HG02623 (cell line): Measurements from ENCODE around the gene URM1.
A peak's percentile ranks its signal among the peaks of the same experiment; 100 is the strongest.
"Not testable (repeated sequence)": the region's sequence is repeated elsewhere in the genome, so short reads cannot be mapped to it uniquely, and the experiment has no call there.

Experiments used
- ATAC-seq: cut with Tn5 transposase; IDR thresholded peaks from one replicate; pipeline ENCODE4 v1.9.1; 2021; ENCODE audit warnings: moderate library complexity; ENCODE audit not compliant: unreplicated experiment

The URM1 gene

GRCh38 chr9:128370752-128371629 is at the start of gene URM1:
Gene URM1, plus strand, starts transcription at chr9:128371374. Its CDS starts 7 bp downstream, at chr9:128371381.
- peak; percentile 85 for ATAC-seq

DNA sequence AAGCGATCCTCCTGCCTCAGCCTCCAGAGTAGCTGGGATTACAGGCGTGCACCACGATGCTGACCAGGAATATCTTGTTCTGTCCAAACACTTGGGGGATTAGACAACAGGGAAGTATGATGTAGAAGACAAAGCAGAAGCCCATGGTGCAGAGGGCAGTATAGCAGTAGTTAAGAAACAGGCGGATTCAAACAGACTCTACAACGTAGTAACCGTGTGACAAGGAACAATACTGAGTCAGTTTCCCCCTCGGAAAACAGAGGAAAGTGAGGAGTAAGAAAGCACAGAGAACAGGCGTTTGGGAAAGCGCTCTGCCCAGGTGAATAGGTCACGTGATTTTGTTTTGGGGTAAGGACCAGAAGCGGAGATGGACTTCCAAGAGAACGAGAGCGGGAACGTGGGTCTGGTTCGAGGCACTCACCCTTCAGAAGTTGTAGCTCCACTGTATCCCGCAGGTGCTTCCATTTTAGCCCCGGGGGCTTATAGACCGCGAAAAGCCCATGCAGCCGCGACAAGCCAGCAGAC is 49.2 kb upstream of the URM1 start:
- ATAC-seq: peak; percentile 15

DNA sequence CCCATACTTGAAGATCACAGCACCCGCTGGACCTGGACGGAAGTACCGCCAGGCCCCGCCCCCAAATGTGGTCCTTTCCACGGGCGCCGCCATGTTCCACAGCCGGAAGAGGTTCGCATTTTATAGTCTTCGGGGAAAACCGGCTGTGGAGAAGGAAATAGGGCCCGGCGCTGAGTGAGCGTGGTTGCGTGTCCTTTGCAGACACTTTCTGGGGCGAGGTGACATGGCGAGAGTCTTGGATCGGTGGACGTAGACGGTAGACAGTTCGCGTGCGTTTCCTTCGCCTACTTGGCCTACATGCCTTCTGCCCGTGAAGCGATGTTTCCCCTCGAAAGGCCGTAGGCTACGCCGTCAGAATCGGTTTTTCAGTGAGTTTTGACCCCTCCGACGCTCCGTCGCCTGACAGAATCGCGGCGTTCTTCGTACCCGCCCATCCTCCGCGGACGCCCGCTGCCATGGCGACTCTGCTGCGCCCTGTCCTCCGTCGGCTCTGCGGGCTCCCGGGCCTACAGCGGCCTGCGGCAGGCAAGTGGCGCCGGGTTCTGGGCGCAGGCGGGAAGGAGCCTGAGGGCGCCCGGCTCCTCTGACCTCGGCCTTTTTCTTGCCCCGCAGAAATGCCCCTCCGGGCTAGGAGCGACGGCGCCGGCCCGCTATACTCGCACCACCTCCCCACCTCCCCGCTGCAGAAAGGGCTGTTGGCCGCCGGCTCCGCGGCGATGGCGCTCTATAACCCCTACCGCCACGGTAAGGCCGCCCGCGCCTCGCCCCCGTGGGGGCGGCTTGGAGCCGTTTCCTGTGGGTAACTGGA is 48.6 kb upstream of the URM1 start, which contains the start of the genes COQ4 and TRUB2:
Gene COQ4, plus strand, starts transcription at position 436 of the 808 bp plus-strand sequence. Its CDS starts 20 bp downstream, at position 456.
Gene TRUB2, minus strand, starts transcription at position 44 of the 808 bp plus-strand sequence. Its CDS starts 39 bp downstream, at position 5.
- peak; percentile 64 for ATAC-seq

DNA sequence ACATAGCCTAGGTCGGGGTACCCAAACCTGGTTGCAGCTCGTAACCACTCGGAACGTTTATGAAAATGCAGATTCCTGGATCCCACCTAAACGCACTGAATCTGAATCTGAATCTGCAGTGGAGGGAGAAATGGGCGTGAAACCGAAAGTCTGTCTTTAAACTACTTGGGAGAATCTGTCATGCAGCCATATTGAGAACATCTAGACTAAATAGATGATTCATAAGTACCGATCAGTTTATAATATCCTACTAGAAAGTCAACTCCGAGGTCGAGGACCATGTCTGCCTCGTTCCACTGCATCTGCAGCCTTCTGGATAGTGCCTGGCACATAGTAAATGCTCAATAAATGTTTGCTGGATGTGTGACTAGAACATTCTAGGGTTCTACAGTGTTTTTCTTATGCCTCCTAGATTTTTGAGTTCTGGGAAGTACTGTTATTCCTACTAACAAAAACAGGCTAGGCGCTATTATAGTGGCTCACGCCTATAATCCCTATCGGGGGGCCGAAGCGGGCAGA is 47.9 kb upstream of the URM1 start:
- ATAC-seq: no peak

- no peak for ATAC-seq
These were observed 47.4 kb upstream of the URM1 start for GRCh38 chr9:128323791-128324190.

- ATAC-seq: no peak
These were observed 46.8 kb upstream of the URM1 start for GRCh38 chr9:128324401-128324800.

DNA sequence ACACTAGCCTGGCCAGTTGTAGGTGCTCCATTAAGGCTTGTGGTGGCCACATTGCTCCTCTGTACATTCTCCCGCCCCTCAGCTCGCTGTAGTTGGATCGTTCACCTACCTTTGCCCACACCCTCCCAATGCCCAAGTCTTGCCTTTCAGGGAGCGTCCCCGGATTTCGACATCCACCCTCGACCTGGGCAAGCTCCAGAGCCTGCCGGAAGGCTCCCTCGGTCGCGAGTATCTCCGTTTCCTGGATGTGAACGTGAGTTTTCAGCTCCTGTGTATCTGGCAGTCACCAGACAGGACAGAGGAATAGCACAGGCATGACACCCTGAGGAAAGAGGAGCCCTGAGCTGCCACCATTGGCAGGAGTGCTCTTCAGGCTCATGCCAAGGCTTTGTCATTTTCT is 45.5 kb upstream of the URM1 start:
- no peak for ATAC-seq

DNA sequence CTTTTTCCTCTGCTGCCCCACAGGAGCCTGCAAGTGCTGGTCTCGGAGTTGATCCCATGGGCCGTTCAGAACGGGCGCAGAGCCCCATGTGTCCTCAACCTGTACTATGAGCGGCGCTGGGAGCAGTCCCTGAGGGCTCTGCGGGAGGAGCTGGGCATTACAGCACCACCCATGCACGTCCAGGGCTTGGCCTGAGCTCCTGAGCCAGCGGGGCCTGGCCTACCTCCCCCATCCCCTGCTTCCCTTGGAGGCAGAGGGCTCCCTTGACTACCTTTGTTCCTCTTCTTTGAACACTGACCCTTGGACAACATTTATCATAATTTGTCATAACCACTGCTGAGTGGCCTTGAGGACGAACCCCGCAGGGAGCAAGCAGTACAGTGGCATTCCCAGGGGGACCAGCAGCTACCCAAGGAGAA is 37.7 kb upstream of the URM1 start:
- ATAC-seq: no peak

DNA sequence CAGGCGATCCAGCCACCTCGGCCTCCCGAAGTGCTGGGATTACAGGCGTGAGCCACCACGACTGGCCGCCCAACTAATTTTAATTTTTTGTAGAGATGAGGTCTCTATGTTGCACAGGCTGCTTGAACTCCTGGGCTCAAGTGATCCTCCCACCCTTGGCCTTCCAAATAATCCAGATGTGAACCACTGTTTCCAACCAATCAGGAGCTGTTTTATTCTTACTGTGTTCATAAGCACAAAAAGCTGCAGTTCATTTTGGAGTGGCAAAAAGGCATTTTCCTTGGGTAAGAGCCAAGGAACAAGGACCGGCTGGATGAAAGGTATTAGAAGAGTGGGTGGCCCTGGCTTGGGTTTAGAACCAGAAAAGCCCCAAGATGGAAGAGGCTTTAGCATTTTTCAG is 36.0 kb upstream of the URM1 start:
- no peak for ATAC-seq

DNA sequence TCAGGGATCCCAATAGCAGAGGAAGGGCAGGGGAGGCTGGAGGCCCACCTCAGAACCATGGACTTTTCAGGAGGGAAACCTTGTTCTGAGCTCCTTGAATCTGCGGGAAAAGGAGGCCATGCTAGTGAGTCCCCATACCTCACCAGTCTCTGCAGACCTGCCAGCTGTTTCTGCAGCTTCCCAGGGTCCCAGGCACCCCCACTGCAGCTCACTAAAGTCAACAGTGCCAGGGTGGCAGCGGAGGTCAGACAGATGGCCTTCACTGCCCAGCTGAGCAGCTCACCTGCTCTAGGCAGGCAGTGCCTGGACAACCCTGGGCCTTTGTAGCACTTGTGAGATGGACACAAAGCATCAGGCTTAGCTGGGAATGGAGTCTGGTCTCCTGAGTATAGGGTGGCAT is 35.3 kb upstream of the URM1 start:
- no peak for ATAC-seq

DNA sequence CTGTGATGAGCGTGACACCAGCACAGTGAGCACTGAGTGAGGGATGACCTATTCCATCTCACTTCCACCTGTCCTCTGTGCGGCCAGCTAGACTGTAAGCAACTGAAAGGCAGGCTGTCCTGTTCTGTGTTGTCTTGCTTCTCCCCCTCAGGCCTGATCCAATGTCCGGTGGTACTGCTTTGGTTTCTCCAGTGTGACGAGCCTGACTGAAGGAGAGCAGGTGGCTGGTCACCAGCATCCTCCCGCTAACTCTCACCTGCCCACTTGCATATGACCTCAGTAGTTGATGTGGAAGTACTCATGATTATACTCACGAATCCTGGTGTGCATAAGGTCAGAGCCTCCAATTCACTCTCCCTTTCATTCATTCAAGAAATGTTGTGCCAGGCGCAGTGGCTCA is 33.2 kb upstream of the URM1 start:
- ATAC-seq: no peak

DNA sequence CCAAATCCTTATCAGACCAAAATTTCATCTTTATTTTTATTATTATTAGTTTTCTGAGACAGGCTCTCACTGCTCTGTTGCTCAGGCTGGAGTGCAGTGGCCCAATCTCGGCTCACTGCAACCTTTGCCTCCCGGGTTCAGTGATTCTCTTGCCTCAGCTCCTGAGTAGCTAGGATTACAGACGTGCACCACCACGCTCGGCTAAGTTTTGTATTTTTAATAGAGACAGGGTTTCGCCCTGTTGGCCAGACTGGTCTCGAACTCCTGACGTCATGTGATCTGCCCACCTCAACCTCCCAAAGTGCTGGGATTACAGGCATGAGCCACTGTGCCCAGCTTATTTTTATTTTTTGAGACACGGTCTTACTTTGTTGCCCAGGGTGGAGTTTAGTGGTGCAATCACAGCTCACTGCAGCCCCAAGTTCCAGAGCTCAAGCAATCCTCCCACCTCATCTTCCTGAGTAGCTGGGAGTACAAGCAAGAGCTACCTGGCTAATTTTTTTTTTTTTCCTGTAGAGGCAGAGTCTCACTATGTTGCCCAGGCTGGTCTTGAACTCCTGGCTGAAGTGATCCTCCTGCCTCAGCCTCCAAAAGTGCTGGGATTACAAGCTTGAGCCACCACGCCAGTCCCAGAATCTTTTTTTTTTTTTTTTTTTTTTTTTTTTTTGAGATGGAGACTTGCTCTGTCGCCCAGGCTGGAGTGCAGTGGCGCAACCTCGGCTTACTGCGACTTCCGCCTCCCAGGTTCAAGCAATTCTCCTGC is 32.1 kb upstream of the URM1 start:
- not testable (repeated sequence) for ATAC-seq

DNA sequence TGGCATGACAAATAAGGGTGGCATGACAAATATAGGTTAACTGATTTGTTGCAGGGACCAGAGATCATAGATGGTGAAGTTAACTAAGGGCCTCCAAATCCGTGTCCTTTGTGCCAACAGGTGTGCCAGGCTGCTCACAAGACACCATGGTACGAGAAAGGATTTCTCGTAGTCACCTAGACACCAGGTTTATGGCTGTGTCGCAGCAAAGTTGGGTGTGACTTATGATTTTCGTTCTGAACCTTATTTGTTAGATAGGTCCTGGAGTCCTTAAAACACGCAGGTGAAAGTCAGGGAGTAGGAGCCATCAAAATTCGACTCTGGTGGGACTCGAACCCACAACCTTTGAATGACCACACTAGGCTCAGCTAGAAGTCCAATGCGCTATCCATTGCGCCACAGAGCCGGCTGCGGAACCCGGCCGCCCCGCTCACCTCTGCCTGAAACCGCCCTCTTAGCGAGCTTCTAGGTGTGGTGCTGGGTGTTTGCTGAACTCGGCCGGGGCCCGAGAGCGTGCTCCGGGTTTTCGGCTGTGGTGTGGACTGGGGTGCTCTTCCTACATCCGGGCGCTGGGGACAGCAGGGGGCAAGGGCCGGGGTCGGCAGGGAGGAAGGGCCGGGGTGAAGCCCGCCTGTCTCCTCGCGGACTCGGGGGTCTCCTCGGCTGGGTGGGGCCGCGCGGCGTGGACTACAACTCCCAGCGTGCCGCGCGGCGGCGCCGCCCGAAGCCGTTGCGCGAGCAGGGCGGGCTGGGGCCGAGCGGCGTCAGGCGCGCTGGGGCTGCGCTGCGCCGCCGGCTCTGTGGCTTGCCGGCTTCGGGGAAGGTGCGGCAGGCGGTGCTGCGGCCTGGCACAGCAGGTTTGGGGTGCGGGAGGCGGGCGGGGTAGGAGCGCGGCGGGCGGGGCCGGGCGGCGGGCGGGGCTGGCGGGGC is 31.1 kb upstream of the URM1 start, which contains the start of gene SLC27A4:
Gene SLC27A4, plus strand, starts transcription at position 767 of the 930 bp plus-strand sequence. CDS start 2,606 bp downstream, outside the sequence.
- peak; percentile 87 for ATAC-seq

DNA sequence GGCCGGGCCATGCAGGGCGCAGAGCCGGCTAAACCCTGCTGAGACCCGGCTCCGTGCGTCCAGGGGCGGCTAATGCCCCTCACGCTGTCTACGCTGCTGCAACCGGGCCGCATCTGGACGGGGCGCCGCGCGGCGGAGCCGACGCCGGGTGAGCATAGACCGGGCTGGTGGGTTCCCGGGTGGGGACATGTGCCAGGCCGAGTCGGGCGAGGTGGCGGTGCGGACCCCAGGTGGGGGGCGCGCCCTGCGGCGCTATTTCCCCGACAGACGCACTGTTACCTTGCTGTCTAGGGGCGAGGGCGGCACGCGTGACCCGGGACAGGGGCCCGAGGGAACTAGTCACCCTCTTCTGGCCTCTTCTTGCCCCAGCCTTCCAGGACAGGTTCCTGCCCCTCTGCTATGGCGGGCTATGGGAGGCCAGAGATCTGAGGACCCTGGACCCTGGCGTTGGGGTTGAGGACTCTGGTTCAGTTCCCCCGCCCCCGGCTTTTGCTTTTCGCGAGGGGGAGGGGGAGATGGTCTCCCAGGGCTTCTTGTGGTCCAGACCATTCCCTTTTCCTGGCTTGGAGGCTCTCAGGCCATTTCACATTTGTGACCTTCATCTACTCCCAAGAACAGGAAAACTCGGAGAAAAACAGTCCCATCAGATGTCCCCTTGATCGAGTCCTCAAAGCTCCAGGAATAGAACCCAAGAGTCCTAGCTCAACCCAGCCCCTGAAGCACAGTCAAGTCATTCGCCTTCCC is 30.3 kb upstream of the URM1 start:
- ATAC-seq: no peak

DNA sequence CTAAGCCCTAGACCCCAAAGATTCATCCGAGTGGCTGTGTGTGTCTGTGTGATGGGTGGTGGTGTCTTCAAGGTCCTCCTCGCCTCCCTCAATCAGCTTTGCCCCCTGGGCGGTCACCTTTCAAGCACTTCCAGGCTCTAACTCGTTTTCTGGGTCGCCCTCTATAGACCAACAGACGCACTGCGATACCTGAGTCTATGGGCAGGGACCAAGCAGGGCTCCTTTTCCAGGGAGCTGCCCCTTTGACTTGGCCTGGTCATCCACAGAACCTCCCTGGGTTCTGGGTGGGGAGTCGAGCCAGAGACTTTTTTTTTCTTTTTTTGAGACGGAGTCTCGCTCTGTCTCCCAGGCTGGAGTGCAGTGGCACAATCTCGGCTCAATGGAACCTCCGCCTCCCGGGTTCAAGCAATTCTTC is 29.7 kb upstream of the URM1 start:
- no peak for ATAC-seq

DNA sequence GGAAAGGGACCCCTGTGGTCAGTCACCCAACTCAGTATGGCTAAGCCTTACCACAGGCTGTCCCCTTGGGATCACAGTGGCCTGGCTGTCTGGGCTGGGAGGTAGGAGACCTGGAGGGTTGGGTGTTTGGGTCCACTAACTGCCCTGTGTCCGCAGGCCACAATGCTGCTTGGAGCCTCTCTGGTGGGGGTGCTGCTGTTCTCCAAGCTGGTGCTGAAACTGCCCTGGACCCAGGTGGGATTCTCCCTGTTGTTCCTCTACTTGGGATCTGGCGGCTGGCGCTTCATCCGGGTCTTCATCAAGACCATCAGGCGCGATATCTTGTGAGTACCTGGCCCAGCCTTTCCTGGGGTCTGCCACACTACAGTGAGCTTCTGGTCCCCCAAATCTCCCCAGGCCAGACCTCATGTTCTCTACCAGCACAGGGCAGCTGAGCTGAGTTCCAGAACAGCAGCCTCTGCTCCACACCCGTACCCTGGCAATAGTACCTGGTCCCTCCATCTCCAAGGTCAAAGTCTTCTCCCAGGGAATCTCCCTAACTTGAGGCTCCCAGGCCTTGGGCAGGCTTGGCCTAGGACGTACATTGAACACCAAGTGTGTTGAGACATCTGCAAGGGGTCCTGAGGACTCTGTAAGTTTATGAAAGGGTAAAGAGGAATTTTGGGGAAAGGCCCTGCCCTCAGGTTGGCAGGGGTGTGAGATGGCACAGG is 28.0 kb upstream of the URM1 start:
- no peak for ATAC-seq

GRCh38 chr9:128343855-128344254 is 27.3 kb upstream of the URM1 start:
- ATAC-seq: no peak
